Mesodermal cell (in vitro differentiated cells): ENCODE data around the gene COL25A1.

Experiments used
- H3K27ac ChIP-seq: 2 replicates; pipeline ENCODE4 v1.7.0; 2013; ENCODE audit warnings: mild to moderate bottlenecking, low read depth, low read length, moderate library complexity; ENCODE audit not compliant: severe bottlenecking
- H3K36me3 ChIP-seq: 2 replicates; pipeline ENCODE4 v1.7.1; 2013; ENCODE audit warnings: mild to moderate bottlenecking, low read length, moderate library complexity; ENCODE audit not compliant: control insufficient read depth, insufficient read depth
- H3K4me1 ChIP-seq: one replicate; pipeline ENCODE4 v1.7.1; 2013; ENCODE audit warnings: mild to moderate bottlenecking, low read length; ENCODE audit not compliant: insufficient read depth, control insufficient read depth, poor library complexity, severe bottlenecking
- H3K4me3 ChIP-seq: 2 replicates; pipeline ENCODE4 v1.7.0; 2013; ENCODE audit warnings: low read length, control low read depth, mild to moderate bottlenecking; ENCODE audit not compliant: insufficient read depth, poor library complexity, severe bottlenecking; ENCODE audit errors: extremely low read depth
- H3K9me3 ChIP-seq: 2 replicates; pipeline ENCODE4 v1.7.1; 2013; ENCODE audit warnings: mild to moderate bottlenecking, low read length, moderate library complexity; ENCODE audit not compliant: control insufficient read depth
- WGBS, 2 experiments: methylation state at CpG; one replicate each; pipeline ENCODE4 v1.1.5; 2013; ENCODE audit warnings: missing lambda C conversion rate in 2 of 2; ENCODE audit not compliant: insufficient coverage in 2 of 2; 5-methylcytosine and 5-hydroxymethylcytosine counted together

The COL25A1 gene

GRCh38 chr4:109315818-109316217 lies 13.4 kb upstream of the COL25A1 start:
- no CpG with 5 or more reads among the region's 2 CpGs for WGBS, 2 experiments
- H3K9me3 ChIP-seq: peaks cover 13% of the 10 kb centered on the region

GRCh38 chr4:109315341-109315740 lies 12.9 kb upstream of the COL25A1 start:
- H3K4me3 ChIP-seq: no peak overlapping the region
- H3K36me3 ChIP-seq: no peaks in the 10 kb centered on the region
- no peaks in the 10 kb centered on the region for H3K4me1 ChIP-seq
- 87 to 91% methylated on average over 3 of the region's 3 CpGs for WGBS, 2 experiments
- H3K27ac ChIP-seq: no peak overlapping the region
- peaks cover 11% of the 10 kb centered on the region for H3K9me3 ChIP-seq

More at GRCh38 chr4:109315818-109316217, 13.4 kb upstream of the COL25A1 start:
- no peak overlapping the region for H3K27ac ChIP-seq
- H3K4me3 ChIP-seq: no peak overlapping the region
- no peaks in the 10 kb centered on the region for H3K36me3 ChIP-seq
- no peaks in the 10 kb centered on the region for H3K4me1 ChIP-seq

- no peak overlapping the region for H3K27ac ChIP-seq
These were observed 11.0 kb upstream of the COL25A1 start for GRCh38 chr4:109313168-109314133.

GRCh38 chr4:109303140-109303496 lies 660 bp upstream of the COL25A1 start:
- no peaks in the 10 kb centered on the region for H3K9me3 ChIP-seq
- peak overlapping the region; percentile 26 for H3K27ac ChIP-seq
- no peaks in the 10 kb centered on the region for H3K36me3 ChIP-seq
- peak overlapping the region; percentile 64 for H3K4me3 ChIP-seq
- WGBS, 2 experiments: 0% methylated on average over 6 to 9 of the region's 10 CpGs
- H3K4me1 ChIP-seq: no peaks in the 10 kb centered on the region

More at GRCh38 chr4:109313168-109314133, 11.0 kb upstream of the COL25A1 start:
- no peaks in the 10 kb centered on the region for H3K4me1 ChIP-seq
- peaks cover 8% of the 10 kb centered on the region for H3K9me3 ChIP-seq
- H3K4me3 ChIP-seq: no peak overlapping the region
- no peaks in the 10 kb centered on the region for H3K36me3 ChIP-seq
- 89 to 98% methylated on average over 6 of the region's 11 CpGs for WGBS, 2 experiments

GRCh38 chr4:109301651-109302360 lies 652 bp downstream of the COL25A1 start:
- H3K27ac ChIP-seq: no peak overlapping the region
- peak overlapping the region; percentile 64 for H3K4me3 ChIP-seq
- no peaks in the 10 kb centered on the region for H3K36me3 ChIP-seq
- WGBS, 2 experiments: 13 to 24% methylated on average over 24 to 35 of the region's 40 CpGs
- no peaks in the 10 kb centered on the region for H3K4me1 ChIP-seq
- H3K9me3 ChIP-seq: no peaks in the 10 kb centered on the region

GRCh38 chr4:109298279-109299010 lies 4.0 kb downstream of the COL25A1 start:
- Histone ChIP-seq H3K36me3 (peaks cover 5% of the 10 kb centered on the region), H3K9me3 (no peaks in the 10 kb centered on the region), H3K4me3 (no peak overlapping the region), H3K27ac (no peak overlapping the region), H3K4me1 (peaks cover 3% of the 10 kb centered on the region)
- WGBS, 2 experiments: 50% methylated on average over 1 of the region's 3 CpGs; no CpG with 5 or more reads in 1 of the 2 experiments

- H3K4me3 ChIP-seq: no peak overlapping the region
- H3K36me3 ChIP-seq: peaks cover 8% of the 10 kb centered on the region
- H3K9me3 ChIP-seq: no peaks in the 10 kb centered on the region
- WGBS, 2 experiments: no CpG with 5 or more reads among the region's 2 CpGs
- H3K4me1 ChIP-seq: peaks cover 3% of the 10 kb centered on the region
- no peak overlapping the region for H3K27ac ChIP-seq
These were observed 5.9 kb downstream of the COL25A1 start for GRCh38 chr4:109296527-109296926.

GRCh38 chr4:109295081-109295480 lies 7.4 kb downstream of the COL25A1 start:
- Histone ChIP-seq H3K27ac (no peak overlapping the region), H3K4me1 (peaks cover 3% of the 10 kb centered on the region), H3K9me3 (no peaks in the 10 kb centered on the region), H3K36me3 (peaks cover 8% of the 10 kb centered on the region), H3K4me3 (no peak overlapping the region)

GRCh38 chr4:109294468-109295020 lies 7.9 kb downstream of the COL25A1 start:
- Histone ChIP-seq H3K4me3 (no peak overlapping the region), H3K27ac (no peak overlapping the region), H3K4me1 (peaks cover 3% of the 10 kb centered on the region), H3K36me3 (peaks cover 8% of the 10 kb centered on the region), H3K9me3 (no peaks in the 10 kb centered on the region)
- 100% methylated on average over 1 of the region's 4 CpGs for WGBS, 2 experiments

- Histone ChIP-seq H3K4me1 (peaks cover 3% of the 10 kb centered on the region), H3K9me3 (no peaks in the 10 kb centered on the region), H3K36me3 (peaks cover 8% of the 10 kb centered on the region), H3K27ac (no peak overlapping the region), H3K4me3 (no peak overlapping the region)
- 60% methylated on average over 1 of the region's 1 CpG; no CpG with 5 or more reads in 1 of the 2 experiments for WGBS, 2 experiments
These were observed 8.5 kb downstream of the COL25A1 start for GRCh38 chr4:109294006-109294405.
